GM03348 (cell line): ENCODE data around the gene FAM236A.
"Not testable (repeated sequence)": the region's sequence is repeated elsewhere in the genome, so short reads cannot be mapped to it uniquely, and the experiment has no call there.

ENCODE experiments used
- DNase-seq: peaks from one replicate; pipeline ENCODE4 v3.0.0; 2012; ENCODE audit warnings: low spot score

The FAM236A gene

GRCh38 chrX:72937906-72938305, at the start of gene FAM236A:
FAM236A (plus strand) TSS chrX:72938206; CDS start chrX:72938263, 57 bp downstream.
- not testable (repeated sequence) for DNase-seq

- not testable (repeated sequence) for DNase-seq
Observed at GRCh38 chrX:72889740-72890139, 48.3 kb upstream of the FAM236A start.

- not testable (repeated sequence) for DNase-seq
Observed at GRCh38 chrX:72912315-72912714, 25.7 kb upstream of the FAM236A start, which contains the start of gene FAM236C. FAM236C (plus strand) TSS chrX:72912615; CDS start chrX:72912715, 100 bp downstream.

DNA sequence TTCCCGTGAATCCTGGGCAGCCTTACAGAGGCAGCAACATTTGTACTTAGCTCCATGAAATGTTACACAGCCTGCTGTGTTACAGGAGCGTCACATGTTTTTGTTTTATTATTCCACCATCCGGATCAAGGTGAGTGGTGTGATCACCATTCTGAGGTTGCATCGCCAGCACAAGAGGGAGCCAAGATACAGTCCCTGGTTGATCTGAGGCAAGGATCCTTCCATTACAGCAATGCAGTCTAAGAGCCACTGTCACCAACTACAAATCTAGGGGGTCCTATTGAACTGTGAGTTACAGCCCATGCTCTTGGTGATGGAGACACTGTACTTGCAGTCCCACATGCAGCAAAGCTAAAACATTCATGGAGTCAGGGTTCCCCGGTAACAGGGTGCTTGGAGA, 21.9 kb upstream of the FAM236A start:
- not testable (repeated sequence) for DNase-seq

- not testable (repeated sequence) for DNase-seq
Observed at GRCh38 chrX:72932283-72932682, 5.7 kb upstream of the FAM236A start.

DNA sequence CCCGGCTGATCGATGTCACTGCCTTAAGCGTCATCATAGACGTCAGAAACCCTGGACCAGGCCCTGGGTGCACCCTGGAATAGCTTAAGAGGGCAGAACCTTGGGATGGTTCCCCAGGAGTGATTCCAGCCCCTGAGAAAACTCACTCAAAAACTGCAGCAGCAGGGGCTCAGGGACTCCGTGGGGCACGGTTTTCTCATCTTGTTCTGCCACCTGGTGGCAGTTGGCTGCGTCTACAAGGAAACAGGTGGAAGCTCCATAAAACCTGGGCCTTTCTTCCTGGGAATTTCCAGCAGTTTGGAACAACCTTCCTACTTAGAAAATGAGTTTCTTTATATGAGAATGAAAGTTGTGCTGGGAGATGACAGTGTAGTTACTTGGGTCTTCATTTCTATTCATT, 1.6 kb upstream of the FAM236A start:
- DNase-seq = not testable (repeated sequence)

- not testable (repeated sequence) for DNase-seq
Observed at GRCh38 chrX:72936882-72937455, 1.0 kb upstream of the FAM236A start.

GRCh38 chrX:72942272-72942671, 4.3 kb downstream of the FAM236A start:
- not testable (repeated sequence) for DNase-seq

DNA sequence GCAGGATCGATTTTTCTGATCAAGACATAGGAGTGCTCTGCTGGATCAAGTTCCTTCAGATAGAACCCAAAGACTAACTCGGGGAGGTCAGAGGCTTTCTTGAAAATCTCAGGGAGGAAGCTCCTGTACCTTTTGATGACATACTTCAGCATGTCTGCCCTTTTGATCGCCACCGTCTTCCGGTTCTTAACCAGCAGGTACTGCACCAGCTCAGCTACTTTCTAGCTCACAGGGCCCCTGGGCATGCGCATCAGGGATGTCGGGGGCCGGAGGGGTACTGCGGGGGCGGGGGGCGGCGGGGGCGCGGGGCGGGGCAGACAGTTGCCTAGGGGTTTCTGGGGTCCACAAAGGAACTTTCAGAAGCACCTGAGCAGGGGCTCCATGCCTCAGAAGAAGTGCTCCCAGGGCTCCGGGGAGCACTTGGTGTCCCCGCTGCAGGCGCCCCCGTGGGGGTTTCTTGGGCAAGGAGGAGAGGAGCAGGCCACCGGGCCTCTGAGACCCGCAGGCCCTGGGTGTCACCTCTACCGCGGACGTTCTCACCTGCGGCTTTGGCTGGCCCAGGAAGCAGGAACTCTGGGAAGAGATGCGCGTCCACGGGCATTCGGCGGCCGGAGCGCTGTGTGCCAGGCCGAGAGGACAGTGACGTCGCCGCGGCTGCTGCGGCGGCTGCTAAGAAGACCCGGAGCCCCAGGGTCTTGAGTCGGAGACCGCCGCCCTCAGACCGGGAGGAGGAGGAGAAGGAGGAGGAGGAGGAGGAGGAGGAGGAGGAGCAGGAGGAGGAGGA, 5.2 kb downstream of the FAM236A start:
- DNase-seq = not testable (repeated sequence)

DNA sequence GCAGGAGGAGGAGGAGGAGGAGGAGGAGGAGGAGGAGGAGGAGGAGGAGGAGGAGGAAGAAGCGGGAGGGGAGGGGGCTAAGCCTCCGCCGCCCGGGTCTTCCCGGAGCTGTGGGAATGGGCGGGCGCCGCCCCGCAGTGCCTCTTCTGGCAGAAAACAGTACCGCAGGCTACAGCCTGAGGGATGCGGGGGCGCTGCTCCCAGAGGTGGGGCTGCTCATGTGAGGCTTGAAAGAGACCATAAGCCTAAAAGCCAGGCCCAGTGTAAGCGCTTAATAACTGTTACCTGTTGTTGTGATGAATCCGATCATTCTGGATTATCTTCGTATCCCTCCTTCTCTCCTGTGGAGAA, 5.8 kb downstream of the FAM236A start, which contains the start of gene DMRTC1:
Gene DMRTC1, minus strand, starts transcription at position 19 of the 351 bp plus-strand sequence. CDS start 68,143 bp downstream, outside the sequence.
- DNase-seq = not testable (repeated sequence)

DNA sequence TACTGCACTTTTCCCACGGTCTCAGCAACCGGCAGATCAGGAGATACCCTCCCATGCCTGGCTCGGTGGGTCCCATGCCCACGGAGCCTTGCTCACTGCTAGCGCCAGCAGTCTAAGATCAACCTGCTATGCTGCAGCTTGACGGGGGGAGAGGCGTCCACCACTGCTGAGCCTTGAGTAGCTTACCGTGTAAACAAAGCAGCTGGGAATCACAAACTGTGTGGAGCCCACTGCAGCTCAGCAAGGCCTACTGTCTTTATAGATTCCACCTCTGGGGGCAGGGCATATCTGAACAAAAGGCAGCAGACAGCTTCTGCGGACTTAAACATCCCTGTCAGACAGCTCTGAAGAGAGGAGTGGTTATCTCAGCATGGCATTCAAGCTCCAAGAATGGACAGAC, 22.0 kb downstream of the FAM236A start:
- not testable (repeated sequence) for DNase-seq

DNA sequence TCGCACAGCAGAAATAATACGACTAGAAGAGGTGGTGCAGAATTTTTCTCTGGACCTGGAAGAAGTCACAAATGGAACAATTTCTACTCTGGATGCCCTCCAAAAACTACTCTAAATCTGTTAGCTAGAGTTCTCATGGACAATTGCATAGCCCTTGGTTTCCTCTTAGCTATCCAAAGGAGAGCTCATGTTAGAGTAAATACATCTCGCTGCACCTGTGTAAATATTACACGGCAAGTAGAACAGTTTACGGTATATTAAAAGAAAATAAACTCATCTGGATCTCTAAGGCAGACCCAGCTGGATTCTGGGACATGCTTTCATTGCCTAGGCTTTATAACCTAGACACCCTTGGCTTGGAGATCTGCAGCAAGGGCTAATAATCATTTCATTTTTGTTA, 33.9 kb downstream of the FAM236A start:
- not testable (repeated sequence) for DNase-seq

DNA sequence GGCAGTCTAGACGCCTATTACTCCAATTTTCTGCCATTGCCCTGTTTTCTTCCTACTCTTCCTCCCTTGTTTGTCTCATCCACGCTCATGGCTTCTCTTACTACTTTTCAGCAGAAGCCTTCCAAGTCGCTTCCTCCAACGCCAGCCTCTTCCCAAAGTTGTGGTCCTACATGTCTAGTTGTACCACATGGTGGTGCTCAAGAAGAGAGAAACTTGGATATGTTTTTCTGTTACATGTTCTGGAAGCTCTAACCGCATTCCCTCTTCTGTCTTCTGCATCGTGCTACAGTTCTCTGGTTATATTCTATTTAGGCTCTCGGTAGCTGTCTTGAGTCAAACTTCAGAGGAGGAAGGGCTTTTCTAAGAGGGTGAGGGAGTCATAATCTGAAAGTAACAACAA, 36.9 kb downstream of the FAM236A start:
- not testable (repeated sequence) for DNase-seq

DNA sequence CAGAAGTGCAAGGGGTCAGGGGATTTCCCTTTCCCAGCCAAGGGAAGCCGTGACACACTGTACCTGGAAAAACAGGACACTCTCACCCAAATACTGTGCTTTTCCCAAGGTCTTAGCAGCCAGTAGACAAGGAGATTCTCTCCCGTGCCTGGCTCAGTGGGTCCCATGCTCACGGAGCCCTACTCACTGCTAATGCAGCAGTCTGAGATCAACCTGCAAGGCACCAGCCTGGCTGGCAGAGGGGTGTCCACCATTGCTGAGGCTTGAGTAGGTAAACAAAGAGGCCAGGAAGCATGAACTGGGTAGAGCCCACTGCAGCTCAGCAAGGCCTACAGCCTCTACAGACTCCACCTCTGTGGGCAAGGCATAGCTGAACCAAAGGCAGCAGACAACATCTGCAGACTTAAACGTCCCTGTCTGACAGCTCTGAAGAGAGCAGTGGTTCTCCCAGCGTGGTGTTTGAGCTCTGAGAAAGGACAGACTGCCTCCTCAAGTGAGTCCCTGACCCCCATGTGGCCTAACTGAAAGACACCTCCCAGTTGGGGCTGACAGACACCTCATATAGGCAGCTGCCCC, 43.0 kb downstream of the FAM236A start:
- DNase-seq = not testable (repeated sequence)
